GM19193 (cell line): ENCODE results near the gene SLC39A7.

Experiments
- POLR2A ChIP-seq: IDR thresholded peaks from 4 replicates; pipeline ENCODE4 v1.6.1; 2011; ENCODE audit not compliant: insufficient read depth, insufficient read length; ENCODE audit errors: extremely low read depth

SLC39A7 gene

DNA sequence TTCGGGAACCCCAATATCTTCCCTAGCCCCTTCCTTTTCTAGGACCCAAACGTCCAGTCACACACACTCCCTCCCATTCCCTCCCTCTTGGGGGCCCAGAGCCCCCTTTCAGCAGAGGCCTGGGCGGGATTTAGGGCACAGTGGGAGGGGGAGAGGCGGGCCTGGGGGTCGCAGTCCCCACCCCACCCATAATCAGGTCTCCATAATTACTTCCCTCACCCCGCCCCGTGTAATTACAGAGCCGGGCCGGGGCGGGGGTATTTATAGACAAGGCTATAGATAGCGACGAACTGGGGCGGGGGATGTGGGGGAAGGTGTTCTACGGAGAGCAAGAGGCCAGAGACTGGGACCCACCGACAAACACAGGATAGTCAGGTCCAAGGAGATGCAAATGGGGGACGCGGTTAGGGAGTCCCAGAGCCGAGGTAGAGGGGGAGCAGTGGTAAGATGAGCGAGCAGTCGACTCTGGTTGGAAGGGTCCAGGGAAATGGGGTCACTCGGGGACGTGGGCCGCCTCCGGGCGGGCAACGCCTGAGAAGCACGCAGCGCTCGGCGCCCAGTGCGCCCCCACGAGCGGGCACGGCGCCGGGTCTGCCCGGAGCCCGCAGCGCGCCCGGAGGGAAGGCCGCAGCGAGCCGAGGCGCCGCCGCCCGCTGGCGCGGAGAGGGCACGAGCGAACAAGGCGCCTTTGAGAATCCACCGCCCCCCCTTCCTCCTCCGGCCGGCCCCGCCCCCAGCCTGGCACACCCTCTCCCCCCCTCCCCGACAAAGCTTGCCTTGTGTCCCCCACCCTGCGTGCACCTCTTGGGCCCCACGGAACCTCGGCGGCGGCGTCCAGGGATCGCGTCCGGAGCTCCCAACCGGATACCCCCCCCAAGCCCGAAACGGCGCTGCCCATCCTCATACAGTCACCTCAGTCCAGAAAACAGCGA lies 7.7 kb upstream of the SLC39A7 start:
- no peak for TF ChIP-seq POLR2A

DNA sequence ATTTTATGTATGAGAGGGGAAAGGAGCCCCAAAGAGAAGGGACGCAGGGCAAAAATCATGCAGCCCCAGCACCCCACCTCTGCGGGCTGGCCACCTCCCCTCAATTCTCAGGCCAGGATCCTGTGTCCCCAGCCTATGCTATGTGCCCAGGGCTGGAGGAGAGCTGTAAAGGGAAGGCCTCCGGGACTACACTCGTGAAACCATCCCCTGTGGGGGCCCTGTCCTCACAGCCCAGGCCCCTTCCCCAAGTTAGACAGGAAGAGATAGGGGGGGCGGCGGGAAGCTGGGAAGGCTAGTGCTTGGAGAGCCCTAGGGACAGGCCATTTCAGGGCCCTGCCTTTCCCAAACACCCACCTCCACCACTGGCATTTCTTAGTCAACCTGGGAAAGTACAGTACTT lies 7.0 kb upstream of the SLC39A7 start:
- TF ChIP-seq POLR2A, result no peak

DNA sequence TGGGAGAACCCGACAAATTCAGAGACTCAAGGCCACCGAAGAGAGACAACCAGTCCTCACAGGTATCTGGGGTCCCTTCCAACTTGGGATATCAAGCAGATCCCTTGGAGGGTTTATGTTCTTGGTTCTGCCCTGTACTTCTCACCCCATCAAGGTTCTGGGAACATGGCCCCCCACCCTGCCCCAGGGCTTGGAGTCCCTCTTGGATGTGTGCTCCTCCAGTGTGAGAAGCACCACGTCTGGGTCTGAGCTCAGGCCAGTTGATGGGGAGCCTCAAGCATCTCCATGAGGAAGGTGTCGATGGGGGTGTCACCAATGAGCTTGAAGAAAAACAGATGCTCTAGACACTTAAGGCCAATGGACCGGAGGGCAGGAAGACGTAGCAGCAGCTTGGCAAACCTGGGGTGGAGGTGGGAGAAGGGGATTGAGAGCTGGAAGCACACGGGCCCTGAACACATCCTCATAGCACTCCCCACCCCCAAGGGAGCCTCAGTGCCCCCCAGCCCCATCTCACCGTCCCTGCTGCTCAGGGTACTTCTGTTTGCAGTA lies 6.2 kb upstream of the SLC39A7 start:
- TF ChIP-seq POLR2A, result no peak

DNA sequence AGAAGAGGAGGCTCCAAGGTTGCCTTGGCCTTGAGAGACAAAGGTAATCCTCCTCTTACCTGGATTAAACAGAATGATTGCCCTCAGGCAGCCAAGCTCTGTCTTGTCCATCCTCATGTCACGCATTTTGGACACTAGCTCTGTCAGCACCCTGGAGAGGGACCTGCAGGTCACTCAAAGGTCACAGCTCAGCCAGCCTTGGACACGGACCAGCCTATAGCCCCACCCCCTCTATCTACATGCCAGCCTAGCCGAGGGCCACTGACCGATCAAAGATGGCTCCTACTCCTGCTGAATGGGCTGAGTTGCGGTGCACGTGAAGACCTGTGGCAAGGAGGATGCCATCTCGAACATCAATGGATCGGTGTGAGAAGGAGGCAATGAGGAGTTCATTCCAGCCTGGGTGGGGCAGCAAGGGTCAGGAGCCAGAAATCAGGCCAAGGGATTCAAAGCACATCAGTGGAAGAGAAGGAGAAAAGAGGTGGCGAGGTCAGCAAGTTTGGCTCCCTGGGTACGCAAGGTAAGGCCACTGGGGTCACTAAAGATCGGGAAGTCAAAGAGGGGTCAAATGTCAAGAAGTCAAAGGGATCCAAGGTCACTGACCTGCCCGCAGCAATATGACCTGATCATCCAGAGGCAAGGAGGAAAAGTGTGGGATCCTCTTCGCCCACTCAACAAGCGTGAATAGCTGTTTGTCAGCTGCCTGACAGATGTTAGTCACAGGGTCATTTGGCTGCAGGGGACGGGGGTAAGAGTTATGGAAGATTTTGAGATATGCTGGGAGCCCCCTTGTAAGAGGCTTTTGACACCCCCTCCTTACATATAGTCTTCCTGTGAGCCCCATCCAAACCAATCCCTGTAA lies 5.1 kb upstream of the SLC39A7 start:
- TF ChIP-seq POLR2A, result no peak

DNA sequence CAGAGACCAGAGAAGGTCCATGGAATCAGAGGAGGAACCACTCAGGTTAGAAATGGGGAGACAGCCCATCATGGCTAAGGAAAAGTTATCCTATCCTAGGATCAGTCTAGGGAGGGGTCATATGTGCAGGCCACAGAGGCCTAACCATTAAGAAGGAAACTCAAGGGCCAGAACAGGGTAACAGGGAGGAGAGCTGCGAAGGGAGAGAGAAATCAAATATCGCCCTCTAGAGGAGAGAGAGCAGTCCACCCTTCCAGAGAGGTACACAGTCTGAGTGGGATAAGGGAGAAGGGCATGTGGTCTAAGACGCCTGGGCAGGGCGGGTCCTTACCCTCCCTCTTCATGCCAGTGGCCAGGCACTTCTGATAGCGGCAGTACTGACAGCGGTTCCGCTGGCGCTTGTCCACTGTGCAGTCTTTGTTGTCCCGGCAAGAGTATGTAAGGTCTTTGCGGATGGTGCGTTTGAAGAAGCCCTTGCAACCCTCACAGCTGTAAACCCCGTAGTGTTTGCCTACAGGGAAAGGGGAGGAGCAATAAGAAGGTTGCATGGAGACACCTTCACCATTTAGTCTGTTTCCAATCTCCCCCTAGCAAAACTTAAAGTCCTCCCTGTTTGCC lies 3.1 kb upstream of the SLC39A7 start:
- no peak for TF ChIP-seq POLR2A

DNA sequence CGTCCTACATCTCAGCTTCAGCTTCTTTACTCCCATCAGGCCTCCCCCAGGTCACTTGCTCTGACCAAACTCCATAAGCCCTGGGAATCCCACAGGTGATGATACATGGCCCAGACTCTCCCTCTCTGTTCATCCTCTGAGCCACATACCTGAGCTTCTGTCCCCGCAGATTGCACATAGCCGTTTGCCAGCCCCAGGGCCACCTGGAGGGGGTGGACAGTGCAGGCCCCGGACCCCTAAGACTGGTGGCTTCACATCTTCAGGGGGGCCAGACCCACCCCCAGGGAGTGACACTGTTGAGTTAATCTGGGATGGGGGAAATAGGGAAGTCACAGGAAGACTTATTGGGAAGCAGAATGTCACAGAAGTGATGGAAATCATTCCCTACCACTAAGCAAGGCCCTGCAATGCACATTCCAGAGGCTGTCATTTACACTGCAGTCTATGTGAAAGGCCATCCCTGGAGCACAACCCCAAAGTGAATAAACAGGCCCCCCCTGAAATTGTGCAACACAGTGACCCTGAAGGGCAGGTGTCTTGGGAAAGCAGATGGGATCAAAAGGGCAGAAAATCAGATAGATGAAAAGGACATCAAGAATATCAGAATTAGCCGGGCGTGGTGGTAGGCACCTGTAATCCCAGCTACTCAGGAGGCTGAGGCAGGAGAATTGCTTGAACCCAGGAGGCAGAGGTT lies 2.4 kb upstream of the SLC39A7 start:
- no peak for TF ChIP-seq POLR2A

DNA sequence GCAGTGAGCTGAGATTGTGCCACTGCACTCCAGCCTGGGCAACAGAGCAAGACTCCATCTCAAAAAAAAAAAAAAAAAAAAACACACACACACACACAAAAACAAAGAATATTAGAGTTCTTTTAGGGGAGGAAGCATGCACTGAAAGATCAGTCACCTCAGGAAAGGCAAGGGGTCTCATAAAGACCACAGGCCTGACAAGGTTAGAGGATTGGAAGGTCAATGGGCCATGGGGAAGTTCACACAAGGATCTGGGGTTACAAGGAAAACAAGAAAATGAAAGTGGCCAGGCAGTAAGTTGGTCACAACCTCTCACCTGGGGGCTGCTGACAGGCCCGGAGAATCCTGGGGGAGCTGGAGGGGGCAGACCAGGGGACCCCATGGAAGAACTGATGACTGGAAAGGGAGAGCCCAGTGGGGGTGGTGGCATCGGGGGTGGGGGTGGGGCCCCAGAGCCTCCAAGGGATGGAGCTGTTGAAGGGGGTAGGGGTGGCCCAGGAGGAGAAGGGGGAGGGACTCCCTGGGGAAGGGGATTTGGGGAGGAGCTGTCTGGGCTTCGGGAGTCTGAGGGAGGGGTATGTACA lies 1.7 kb upstream of the SLC39A7 start:
- TF ChIP-seq POLR2A, result no peak

DNA sequence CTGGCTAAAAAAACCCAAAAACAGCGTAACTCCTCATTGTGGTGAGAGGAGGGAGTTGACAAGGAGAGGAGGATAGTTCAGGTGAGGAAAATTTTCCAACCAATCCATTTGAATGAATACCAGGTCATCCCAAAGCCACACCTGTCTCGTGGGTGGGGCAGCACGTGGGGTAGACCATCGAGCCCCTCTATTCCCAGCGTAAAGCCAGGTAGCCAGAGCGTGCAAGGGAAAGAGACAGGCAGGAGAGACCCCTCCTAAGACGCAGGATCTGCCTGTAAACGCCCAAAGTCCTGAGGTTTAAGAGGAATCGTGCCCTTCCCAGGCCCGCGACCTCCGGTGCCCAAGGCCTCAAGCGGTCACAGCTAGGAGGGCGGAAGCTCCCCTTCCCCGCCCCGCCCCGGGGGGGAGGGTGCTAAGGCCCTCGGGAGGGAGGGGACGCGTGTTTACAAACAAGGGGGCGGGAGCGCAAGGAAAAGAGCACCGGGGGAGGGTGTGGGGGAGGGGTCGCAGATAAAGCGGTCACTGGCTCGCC lies 914 bp upstream of the SLC39A7 start:
- TF ChIP-seq POLR2A, result no peak

DNA sequence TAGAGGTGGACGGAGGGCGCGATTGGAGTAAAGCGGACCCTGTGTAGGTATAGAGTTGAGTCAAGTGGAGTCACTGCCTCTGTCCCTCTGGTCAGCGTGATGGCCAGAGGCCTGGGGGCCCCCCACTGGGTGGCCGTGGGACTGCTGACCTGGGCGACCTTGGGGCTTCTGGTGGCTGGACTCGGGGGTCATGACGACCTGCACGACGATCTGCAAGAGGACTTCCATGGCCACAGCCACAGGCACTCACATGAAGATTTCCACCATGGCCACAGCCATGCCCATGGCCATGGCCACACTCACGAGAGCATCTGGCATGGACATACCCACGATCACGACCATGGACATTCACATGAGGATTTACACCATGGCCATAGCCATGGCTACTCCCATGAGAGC lies 479 bp downstream of the SLC39A7 start:
- TF ChIP-seq POLR2A, result no peak

DNA sequence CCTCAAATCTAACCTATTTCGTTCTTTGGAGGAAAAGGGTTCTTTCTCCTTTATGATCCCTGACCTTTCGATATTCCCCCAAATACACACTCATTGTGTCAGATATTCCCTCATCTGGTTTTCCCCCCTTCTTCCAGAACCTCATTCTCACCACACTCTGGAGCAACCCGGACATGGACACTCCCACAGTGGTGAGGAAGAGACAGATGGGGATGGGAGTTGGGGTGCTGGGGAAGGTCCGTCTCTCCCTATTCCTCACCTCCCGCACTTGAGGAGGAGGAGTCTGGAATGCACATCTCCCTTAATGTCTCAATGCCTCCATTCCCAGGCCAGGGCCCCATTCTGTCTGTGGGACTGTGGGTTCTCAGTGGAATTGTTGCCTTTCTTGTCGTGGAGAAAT lies 1.3 kb downstream of the SLC39A7 start:
- TF ChIP-seq POLR2A, result no peak

DNA sequence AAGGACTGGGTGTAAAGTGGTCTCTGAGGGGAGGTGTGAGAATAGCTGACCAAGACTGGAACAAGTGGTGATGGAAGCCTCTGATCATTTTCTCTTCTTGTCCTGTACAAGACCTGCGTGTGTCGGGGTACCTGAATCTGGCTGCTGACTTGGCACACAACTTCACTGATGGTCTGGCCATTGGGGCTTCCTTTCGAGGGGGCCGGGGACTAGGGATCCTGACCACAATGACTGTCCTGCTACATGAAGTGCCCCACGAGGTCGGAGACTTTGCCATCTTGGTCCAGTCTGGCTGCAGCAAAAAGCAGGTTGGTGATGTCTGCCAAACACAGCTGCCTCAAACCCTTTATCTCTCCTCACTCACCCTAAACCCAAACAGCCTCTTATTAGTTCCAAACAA lies 2.1 kb downstream of the SLC39A7 start:
- no peak for TF ChIP-seq POLR2A

DNA sequence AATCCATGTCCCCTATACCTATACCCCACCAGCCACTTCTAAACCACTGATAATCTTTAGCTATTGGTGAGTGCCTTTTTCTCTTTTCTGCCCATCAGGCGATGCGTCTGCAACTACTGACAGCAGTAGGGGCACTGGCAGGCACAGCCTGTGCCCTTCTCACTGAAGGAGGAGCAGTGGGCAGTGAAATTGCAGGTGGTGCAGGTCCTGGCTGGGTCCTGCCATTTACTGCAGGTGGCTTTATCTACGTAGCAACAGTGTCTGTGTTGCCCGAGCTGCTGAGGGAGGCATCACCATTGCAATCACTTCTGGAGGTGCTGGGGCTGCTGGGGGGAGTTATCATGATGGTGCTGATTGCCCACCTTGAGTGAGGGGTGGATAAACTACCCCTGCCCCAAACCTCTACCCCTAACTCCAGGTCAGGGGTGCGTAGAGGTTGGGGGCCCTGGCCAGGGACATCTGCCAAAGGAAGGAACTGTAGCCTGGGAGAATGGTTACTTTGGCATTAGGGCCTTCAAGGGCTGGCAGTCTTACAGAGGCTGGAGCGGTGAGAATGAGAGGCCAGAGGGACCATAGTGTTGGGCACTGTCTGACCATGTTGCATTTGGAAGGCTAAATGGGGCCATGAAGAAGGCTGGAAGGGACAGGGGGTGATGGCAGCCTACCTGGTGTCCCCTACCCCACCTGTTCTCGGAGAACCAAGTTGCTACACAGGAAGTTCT lies 2.9 kb downstream of the SLC39A7 start:
- no peak for TF ChIP-seq POLR2A

DNA sequence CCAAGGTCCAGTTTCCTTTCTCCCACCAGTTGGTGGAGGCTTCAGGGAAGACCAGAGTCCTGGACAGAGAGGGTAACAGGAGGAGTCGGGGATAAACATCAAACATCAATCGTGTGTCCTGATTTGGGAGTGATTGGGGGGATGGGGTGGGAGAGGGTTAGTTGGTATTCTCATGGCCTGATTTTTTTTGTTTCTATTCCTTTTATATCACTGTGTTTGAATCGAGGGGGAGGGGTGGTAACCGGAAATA lies 3.4 kb downstream of the SLC39A7 start:
- no peak for TF ChIP-seq POLR2A
